ENCODE data around the gene HABP4.

Gene HABP4

GRCh38 chr9:96449845-96450612 lies at the start of gene HABP4:
TSS of gene HABP4 (plus strand) at chr9:96450169. CDS start at chr9:96450280, 111 bp downstream.
- DNase-seq: peak; percentile 93

GRCh38 chr9:96408409-96409280 lies 41.3 kb upstream of the HABP4 start:
- no peak for DNase-seq

GRCh38 chr9:96411129-96411838 lies 38.7 kb upstream of the HABP4 start:
- DNase-seq: no peak

GRCh38 chr9:96412174-96412913 lies 37.6 kb upstream of the HABP4 start:
- DNase-seq: no peak

GRCh38 chr9:96413302-96414221 lies 36.4 kb upstream of the HABP4 start:
- DNase-seq: peak; percentile 8

GRCh38 chr9:96417051-96417586 lies 32.9 kb upstream of the HABP4 start:
- DNase-seq: peak; percentile 87

GRCh38 chr9:96417661-96418082 lies 32.3 kb upstream of the HABP4 start:
- no peak for DNase-seq

- DNase-seq: peak; percentile 95
These were observed 31.7 kb upstream of the HABP4 start, which contains the start of gene ZNF367 for GRCh38 chr9:96418083-96418919. TSS of gene ZNF367 (minus strand) at chr9:96418370. CDS start at chr9:96418032, 338 bp downstream.

GRCh38 chr9:96418920-96419690 lies 30.9 kb upstream of the HABP4 start:
- DNase-seq: peak; percentile 58

- no peak for DNase-seq
These were observed 30.3 kb upstream of the HABP4 start for GRCh38 chr9:96419691-96419969.

- peak; percentile 23 for DNase-seq
These were observed 29.3 kb upstream of the HABP4 start for GRCh38 chr9:96420468-96421219.

GRCh38 chr9:96423322-96423984 lies 26.5 kb upstream of the HABP4 start:
- no peak for DNase-seq

GRCh38 chr9:96423985-96424336 lies 26.0 kb upstream of the HABP4 start:
- no peak for DNase-seq

- DNase-seq: no peak
These were observed 24.3 kb upstream of the HABP4 start for GRCh38 chr9:96425500-96426169.

GRCh38 chr9:96429732-96430131 lies 20.2 kb upstream of the HABP4 start:
- DNase-seq: no peak

- no peak for DNase-seq
These were observed 19.6 kb upstream of the HABP4 start for GRCh38 chr9:96430377-96430776.

- DNase-seq: no peak
These were observed 14.6 kb upstream of the HABP4 start for GRCh38 chr9:96435345-96435744.

- DNase-seq: no peak
These were observed 13.9 kb upstream of the HABP4 start for GRCh38 chr9:96436063-96436455.

Data from CD4-positive, alpha-beta T cell treated with Interferon gamma for 1 hour (primary cell).